Neural progenitor cell (in vitro differentiated cells): Measurements from ENCODE around the gene CD180. TPM values are rescaled to one million over a fixed set of nuclear protein-coding genes. Genes with fewer than 3 reads are reported as not detected.

ENCODE experiments used
- DNase-seq: peaks from one replicate; pipeline ENCODE4 v3.0.0-alpha.2; 2016; ENCODE audit warnings: low spot score
- H2AFZ ChIP-seq: fragments of 200-600 bp; sonication (generic); replicated peaks from 2 replicates; pipeline ENCODE4 v1.6.1; 2016; ENCODE audit warnings: antibody characterized with exemption
- H3F3A ChIP-seq: fragments of 200-600 bp; sonication (generic); 2 replicates; pipeline ENCODE4 v1.6.1; 2016; ENCODE audit warnings: antibody characterized with exemption, low read depth
- H3K27ac ChIP-seq: fragments of 200-600 bp; sonication (generic); 2 replicates; pipeline ENCODE4 v1.5.1; 2016; ENCODE audit warnings: mild to moderate bottlenecking
- H3K27me3 ChIP-seq: fragments of 200-600 bp; sonication (generic); 2 replicates; pipeline ENCODE4 v1.6.1; 2016; ENCODE audit warnings: mild to moderate bottlenecking, moderate library complexity
- H3K36me3 ChIP-seq: fragments of 200-600 bp; sonication (generic); 2 replicates; pipeline ENCODE4 v1.5.1; 2016
- H3K4me1 ChIP-seq: fragments of 200-600 bp; sonication (generic); 2 replicates; pipeline ENCODE4 v1.6.1; 2016; ENCODE audit warnings: mixed run types
- H3K4me2 ChIP-seq: fragments of 200-600 bp; sonication (generic); 2 replicates; pipeline ENCODE4 v1.6.1; 2016
- H3K4me3 ChIP-seq: fragments of 200-600 bp; sonication (generic); 2 replicates; pipeline ENCODE4 v1.5.1; 2016
- H3K79me2 ChIP-seq: fragments of 200-600 bp; sonication (generic); 2 replicates; pipeline ENCODE4 v1.6.1; 2016; ENCODE audit warnings: low read depth
- H3K9ac ChIP-seq: fragments of 200-600 bp; sonication (generic); 2 replicates; pipeline ENCODE4 v1.6.1; 2016
- H3K9me3 ChIP-seq: fragments of 200-600 bp; sonication (generic); 2 replicates; pipeline ENCODE4 v1.5.1; 2016; ENCODE audit warnings: low read depth
- H4K20me1 ChIP-seq: fragments of 200-600 bp; sonication (generic); 2 replicates; pipeline ENCODE4 v1.6.1; 2016; ENCODE audit warnings: low read depth
- H3K27ac Mint-ChIP-seq: 3 replicates; pipeline ENCODE4 v1.8.0; 2021; ENCODE audit warnings: mixed read lengths
- H3K27me3 Mint-ChIP-seq: 2 replicates; pipeline ENCODE4 v1.8.0; 2022; ENCODE audit warnings: low read depth, mild to moderate bottlenecking, inconsistent platforms, moderate library complexity, mixed read lengths; ENCODE audit not compliant: insufficient read depth
- H3K36me3 Mint-ChIP-seq: 3 replicates; pipeline ENCODE4 v1.8.0; 2021; ENCODE audit warnings: mixed read lengths
- H3K4me1 Mint-ChIP-seq: 3 replicates; pipeline ENCODE4 v1.8.0; 2021; ENCODE audit warnings: mixed read lengths
- H3K4me3 Mint-ChIP-seq: 3 replicates; pipeline ENCODE4 v1.8.0; 2021; ENCODE audit warnings: mild to moderate bottlenecking, moderate library complexity, mixed read lengths
- H3K9me3 Mint-ChIP-seq: 3 replicates; pipeline ENCODE4 v1.8.0; 2020; ENCODE audit warnings: mixed read lengths
- CTCF ChIP-seq: fragments of 200-600 bp; sonication (generic); IDR thresholded peaks from 2 replicates; pipeline ENCODE4 v1.5.1; 2017; ENCODE audit warnings: antibody characterized with exemption, mild to moderate bottlenecking
- EZH2 ChIP-seq: fragments of 200-600 bp; sonication (generic); IDR thresholded peaks from 2 replicates; pipeline ENCODE4 v1.6.1; 2017; ENCODE audit warnings: antibody characterized with exemption, mild to moderate bottlenecking, moderate library complexity
- EZH2phosphoT487 ChIP-seq: fragments of 200-600 bp; sonication (generic); IDR thresholded peaks from 2 replicates; pipeline ENCODE4 v1.6.1; 2017; ENCODE audit warnings: antibody characterized with exemption
- total RNA-seq: library from RNA; depleted of rRNA; stranded (reverse); fragments of >200 nt; gene quantifications from 2 replicates; pipeline ENCODE4 v1.2.3, GENCODE V29; 2015; ENCODE audit warnings: low replicate concordance

The CD180 gene
- total RNA-seq, 1 donor from 2014 or later, result not detected

GRCh38 chr5:67153292-67153691 is 43.3 kb downstream of the CD180 start:
- H3K9me3 ChIP-seq, result no peaks in the 10 kb centered on the region
- H3K9ac ChIP-seq, result no peak overlapping the region
- no peak overlapping the region for H2AFZ ChIP-seq
- H4K20me1 ChIP-seq, result no peaks in the 10 kb centered on the region
- DNase-seq, result no peak
- Mint-ChIP-seq H3K9me3 (no peaks in the 10 kb centered on the region), H3K27me3 (peaks cover 2% of the 10 kb centered on the region), H3K4me1 (peaks cover 3% of the 10 kb centered on the region), H3K27ac (no peak overlapping the region), H3K4me3 (no peak overlapping the region), H3K36me3 (no peaks in the 10 kb centered on the region)
- no peak for TF ChIP-seq EZH2
- TF ChIP-seq CTCF, result no peak
- TF ChIP-seq EZH2phosphoT487, result no peak
- H3K27me3 ChIP-seq, result no peaks in the 10 kb centered on the region
- no peaks in the 10 kb centered on the region for H3K4me1 ChIP-seq
- no peaks in the 10 kb centered on the region for H3F3A ChIP-seq
- H3K79me2 ChIP-seq, result no peaks in the 10 kb centered on the region
- no peak overlapping the region for H3K4me2 ChIP-seq
- no peak overlapping the region for H3K27ac ChIP-seq
- H3K4me3 ChIP-seq, result no peak overlapping the region
- H3K36me3 ChIP-seq, result no peaks in the 10 kb centered on the region

GRCh38 chr5:67152400-67152799 is 44.2 kb downstream of the CD180 start:
- Mint-ChIP-seq H3K27me3 (peaks cover 2% of the 10 kb centered on the region), H3K4me1 (peaks cover 3% of the 10 kb centered on the region), H3K9me3 (no peaks in the 10 kb centered on the region), H3K27ac (no peak overlapping the region), H3K36me3 (no peaks in the 10 kb centered on the region), H3K4me3 (no peak overlapping the region)
- no peak overlapping the region for H3K9ac ChIP-seq
- no peaks in the 10 kb centered on the region for H3K79me2 ChIP-seq
- H4K20me1 ChIP-seq, result no peaks in the 10 kb centered on the region
- no peak overlapping the region for H2AFZ ChIP-seq
- H3K4me2 ChIP-seq, result no peak overlapping the region
- TF ChIP-seq EZH2phosphoT487, result no peak
- no peak for TF ChIP-seq CTCF
- no peak for TF ChIP-seq EZH2
- H3K27me3 ChIP-seq, result no peaks in the 10 kb centered on the region
- H3F3A ChIP-seq, result no peaks in the 10 kb centered on the region
- no peaks in the 10 kb centered on the region for H3K9me3 ChIP-seq
- no peak overlapping the region for H3K4me3 ChIP-seq
- no peaks in the 10 kb centered on the region for H3K4me1 ChIP-seq
- H3K27ac ChIP-seq, result no peak overlapping the region
- DNase-seq, result no peak
- no peaks in the 10 kb centered on the region for H3K36me3 ChIP-seq

- Histone ChIP-seq H3K4me2 (no peak overlapping the region), H3K27me3 (no peaks in the 10 kb centered on the region), H3K9ac (no peak overlapping the region), H3K9me3 (no peaks in the 10 kb centered on the region), H3K27ac (no peak overlapping the region), H3K4me3 (no peak overlapping the region), H3K4me1 (no peaks in the 10 kb centered on the region), H3F3A (no peaks in the 10 kb centered on the region), H3K36me3 (no peaks in the 10 kb centered on the region), H3K79me2 (no peaks in the 10 kb centered on the region), H4K20me1 (no peaks in the 10 kb centered on the region), H2AFZ (no peak overlapping the region)
- Mint-ChIP-seq H3K4me3 (no peak overlapping the region), H3K27ac (no peak overlapping the region), H3K4me1 (peaks cover 3% of the 10 kb centered on the region), H3K36me3 (peaks cover 5% of the 10 kb centered on the region), H3K27me3 (no peaks in the 10 kb centered on the region), H3K9me3 (no peaks in the 10 kb centered on the region)
- no peak for DNase-seq
- TF ChIP-seq CTCF, result peak; percentile 60
- TF ChIP-seq EZH2, result no peak
Observed at GRCh38 chr5:67149951-67150523, 46.6 kb downstream of the CD180 start.
